Hepatocyte (in vitro differentiated cells): Measurements from ENCODE around the gene HS1BP3.

ENCODE experiments used
- EZH2 ChIP-seq: fragments of 200-600 bp; sonication (generic); IDR thresholded peaks from 2 replicates; pipeline ENCODE4 v1.6.1; 2016; ENCODE audit warnings: antibody characterized with exemption, mild to moderate bottlenecking, borderline replicate concordance
- EZH2phosphoT487 ChIP-seq: fragments of 200-600 bp; sonication (generic); IDR thresholded peaks from one replicate; pipeline ENCODE4 v1.6.1; 2018; ENCODE audit warnings: antibody characterized with exemption, mild to moderate bottlenecking, low read depth, moderate library complexity; ENCODE audit not compliant: unreplicated experiment, severe bottlenecking
- TF ChIP-seq, protein P1 (sequence below): fragments of 200-600 bp; sonication (generic); IDR thresholded peaks from 2 replicates; pipeline ENCODE4 v1.5.1; 2016; ENCODE audit warnings: antibody characterized with exemption, mild to moderate bottlenecking; ENCODE audit not compliant: poor library complexity

DNA sequence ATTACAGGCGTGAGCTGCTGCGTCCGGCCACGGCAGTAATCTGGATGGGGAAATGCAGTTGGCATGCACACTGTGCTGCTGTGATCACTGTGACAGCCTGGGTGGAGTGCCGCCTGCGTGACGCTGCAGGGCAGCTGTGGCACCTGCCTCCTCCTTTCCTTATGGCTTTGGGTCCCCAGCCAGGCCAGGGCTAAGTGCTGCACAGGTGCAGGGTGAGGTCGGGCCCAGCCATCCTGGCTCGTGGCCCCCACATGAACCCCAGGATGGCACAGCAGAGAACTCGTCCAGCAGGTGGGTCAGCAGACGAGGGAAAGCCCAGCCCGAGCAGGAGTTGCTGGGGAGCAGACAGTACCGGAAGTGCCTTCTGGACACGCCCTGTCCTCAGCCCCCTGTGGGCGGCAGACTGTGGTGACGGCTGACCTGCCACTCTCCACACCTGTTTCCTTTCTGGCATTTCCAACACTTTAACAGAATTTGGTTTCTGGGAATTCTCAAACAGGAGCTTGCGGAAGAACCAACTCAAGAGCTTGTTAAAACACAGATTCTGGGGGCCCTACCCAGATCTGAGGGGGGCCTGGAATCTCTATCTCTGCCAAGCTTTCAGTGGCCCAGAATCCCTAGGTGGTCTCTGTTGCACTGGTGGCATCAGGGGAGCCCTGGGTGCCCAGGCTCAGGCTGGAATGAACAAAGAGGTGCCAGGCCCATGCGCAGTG is 16.9 kb downstream of the HS1BP3 start:
- TF ChIP-seq, protein P1, sequence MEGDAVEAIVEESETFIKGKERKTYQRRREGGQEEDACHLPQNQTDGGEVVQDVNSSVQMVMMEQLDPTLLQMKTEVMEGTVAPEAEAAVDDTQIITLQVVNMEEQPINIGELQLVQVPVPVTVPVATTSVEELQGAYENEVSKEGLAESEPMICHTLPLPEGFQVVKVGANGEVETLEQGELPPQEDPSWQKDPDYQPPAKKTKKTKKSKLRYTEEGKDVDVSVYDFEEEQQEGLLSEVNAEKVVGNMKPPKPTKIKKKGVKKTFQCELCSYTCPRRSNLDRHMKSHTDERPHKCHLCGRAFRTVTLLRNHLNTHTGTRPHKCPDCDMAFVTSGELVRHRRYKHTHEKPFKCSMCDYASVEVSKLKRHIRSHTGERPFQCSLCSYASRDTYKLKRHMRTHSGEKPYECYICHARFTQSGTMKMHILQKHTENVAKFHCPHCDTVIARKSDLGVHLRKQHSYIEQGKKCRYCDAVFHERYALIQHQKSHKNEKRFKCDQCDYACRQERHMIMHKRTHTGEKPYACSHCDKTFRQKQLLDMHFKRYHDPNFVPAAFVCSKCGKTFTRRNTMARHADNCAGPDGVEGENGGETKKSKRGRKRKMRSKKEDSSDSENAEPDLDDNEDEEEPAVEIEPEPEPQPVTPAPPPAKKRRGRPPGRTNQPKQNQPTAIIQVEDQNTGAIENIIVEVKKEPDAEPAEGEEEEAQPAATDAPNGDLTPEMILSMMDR, result no peak
- TF ChIP-seq EZH2 (no peak), EZH2phosphoT487 (no peak)
